GM18870 (cell line): ENCODE results near the gene PPP2R3C.
"Not testable (repeated sequence)": the region's sequence is repeated elsewhere in the genome, so short reads cannot be mapped to it uniquely, and the experiment has no call there.

ENCODE experiments used
- ATAC-seq: cut with Tn5 transposase; IDR thresholded peaks from one replicate; pipeline ENCODE4 v1.9.1; 2021; ENCODE audit warnings: moderate library complexity; ENCODE audit not compliant: unreplicated experiment

PPP2R3C gene

DNA sequence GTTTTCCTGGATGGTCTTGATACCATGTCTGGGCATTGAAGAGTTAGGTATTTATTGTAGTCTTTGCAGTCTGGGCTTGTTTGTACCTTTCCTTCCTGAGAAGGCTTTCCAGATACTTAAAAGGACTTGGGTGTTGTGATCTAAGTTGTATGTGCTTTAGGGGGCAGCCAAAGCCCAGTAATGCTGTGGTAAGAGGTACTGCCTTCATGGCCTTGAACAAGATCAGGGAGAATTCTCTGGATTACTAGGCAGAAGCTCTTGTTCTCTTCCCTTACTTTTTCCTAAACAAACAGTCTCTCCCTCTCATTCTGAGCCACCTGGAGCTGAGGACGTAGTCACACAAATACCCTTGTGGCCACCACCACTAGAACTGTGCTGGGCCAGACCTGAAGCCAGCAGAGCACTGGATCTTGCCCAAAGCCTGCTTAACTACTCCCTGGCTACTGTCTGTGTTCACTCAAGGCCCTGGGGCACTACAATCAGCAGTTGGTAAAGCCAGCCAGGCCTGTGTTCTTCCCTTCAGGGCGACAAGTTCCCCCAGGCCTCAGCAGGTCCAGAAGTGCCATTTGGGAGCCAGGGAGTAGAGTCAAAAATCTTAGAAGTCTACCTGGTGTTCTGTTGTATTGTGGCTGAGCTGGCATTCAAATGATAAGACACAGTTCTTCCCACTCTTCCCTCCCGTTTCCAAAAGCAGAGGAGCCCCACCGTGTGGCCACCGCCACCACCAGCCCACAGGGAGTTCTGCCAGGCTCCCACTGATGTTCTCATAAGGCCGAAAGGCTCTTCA lies 11.9 kb upstream of the PPP2R3C start:
- no peak for ATAC-seq

GRCh38 chr14:35124127-35124526 lies 2.3 kb upstream of the PPP2R3C start:
- ATAC-seq, result no peak

- no peak for ATAC-seq
Measured at GRCh38 chr14:35123388-35123703, 1.6 kb upstream of the PPP2R3C start.

- no peak for ATAC-seq
Measured at GRCh38 chr14:35122696-35123387, 1.1 kb upstream of the PPP2R3C start.

DNA sequence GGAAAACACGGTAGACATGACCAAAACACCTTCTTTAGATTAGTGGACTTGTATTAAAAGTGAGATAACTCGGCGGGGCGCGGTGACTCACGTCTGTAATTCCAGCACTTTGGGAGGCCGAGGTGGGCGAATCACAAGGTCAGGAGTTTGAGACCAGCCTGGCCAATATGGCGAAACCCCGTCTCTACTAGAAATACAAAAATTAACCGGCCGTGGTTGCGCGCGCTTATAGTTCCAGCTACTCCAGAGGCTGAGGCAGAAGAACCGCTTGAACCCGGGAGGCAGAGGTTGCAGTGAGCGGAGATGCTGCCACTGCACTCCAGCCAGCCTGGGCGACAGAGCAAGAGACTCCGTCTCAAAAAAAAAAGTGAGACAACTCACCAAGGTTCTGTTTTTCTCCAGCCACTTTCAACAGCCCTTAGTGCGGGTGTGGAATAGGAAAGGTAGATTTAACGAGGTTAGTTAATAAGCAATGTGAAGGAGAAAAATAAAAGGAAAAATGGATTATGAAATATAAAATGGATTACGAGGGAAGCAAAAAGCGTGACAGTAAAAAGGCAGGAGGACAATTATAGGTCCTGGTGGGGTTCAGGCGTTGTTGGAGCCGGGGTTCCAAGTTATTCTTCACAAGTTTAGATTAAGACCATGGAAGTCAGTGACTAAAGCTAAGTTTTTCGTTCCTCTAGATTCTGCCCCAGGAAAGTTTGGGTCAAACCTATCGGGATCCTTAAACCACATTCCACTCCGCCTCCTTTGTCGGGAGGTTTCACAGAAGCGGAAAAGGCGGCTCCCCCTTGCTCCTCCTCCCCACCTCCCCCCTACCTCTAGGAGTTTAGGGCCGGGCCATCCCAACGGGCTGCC lies 534 bp downstream of the PPP2R3C start:
- no peak for ATAC-seq

DNA sequence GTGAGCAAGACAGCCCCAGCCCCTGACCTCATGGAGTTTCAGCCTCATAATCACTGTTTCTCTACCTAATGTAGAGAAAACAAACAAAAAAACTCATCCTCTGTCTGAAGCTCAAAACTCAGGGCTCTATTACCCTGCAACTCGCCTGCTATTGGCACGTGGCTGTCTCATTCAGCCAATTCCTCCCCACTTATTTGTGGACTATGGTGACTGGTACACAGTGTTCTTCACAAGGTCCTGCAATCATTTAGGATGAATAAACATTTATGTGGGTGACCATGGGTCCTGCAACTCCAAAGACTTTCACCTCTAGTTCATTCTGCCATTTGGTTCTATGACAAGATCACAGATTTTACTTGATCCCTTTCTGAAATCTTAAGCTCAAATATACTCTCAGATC lies 4.7 kb downstream of the PPP2R3C start:
- no peak for ATAC-seq

- ATAC-seq, result no peak
Measured at GRCh38 chr14:35116242-35116641, 5.5 kb downstream of the PPP2R3C start.

DNA sequence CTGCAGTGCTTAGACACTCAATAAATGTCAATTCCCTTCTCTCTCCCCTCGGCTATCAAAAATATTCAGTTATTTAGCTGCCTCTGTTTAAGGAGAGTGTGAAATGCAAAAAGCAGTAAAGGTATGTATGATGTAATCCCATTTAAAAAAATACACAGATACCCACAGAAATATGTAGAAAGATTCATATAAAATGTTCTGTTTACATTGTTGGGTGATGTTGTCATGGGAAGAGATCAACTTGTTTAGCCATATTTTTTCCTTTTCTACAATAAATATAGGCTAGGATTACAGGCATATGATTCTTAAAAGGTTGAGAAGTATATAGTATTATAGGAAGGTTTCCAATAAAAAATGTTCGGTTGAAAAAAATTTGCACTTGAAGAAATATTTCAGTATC lies 7.8 kb downstream of the PPP2R3C start:
- no peak for ATAC-seq

DNA sequence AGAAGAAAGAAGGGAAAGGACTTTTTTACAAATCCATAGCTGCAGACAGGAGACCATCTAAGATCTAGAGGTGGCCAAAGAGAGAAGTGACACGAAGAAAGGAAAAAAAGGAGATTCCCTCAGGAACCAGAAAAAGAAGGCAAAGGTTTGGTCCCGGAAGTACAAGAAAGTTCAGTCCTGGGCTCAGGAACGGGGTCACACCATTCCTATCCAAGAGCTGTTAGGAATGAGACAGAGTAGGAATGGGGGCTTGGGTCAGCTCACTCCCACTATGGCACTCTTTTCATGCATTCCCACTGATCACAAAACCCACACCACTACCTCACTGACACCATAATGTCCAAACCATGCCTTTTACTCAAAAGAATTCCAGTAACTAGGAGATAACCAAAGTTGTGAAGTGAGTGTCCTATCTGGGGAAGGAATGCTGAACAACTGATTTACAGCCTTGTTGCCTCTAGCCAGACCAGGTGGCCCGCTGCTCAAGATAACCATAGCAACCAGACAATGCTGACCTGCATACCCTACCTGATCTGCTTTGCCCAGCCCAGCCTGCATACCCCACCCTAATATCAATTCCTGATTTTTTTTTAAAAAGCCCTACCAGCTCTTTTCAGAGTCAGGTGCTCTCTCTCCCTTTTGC lies 8.4 kb downstream of the PPP2R3C start:
- ATAC-seq, result no peak

DNA sequence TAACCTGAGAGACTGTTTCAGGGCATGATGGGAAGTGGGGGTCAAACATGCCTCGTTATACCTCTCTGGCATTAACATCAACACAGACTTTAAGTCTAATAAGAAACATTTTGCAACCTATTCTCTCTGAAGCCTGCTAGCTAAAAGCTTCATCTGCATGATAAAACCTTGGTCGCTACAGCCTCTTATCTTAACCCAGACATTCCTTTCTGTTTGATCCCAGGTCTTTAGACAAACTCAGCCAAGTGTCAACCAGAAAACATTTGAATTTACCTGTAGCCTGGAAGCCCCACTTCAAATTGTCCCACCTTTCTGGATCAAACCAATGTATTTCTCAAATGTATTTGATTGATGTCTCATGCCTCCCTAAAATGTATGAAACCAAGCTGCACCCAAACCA lies 9.1 kb downstream of the PPP2R3C start:
- no peak for ATAC-seq

GRCh38 chr14:35107866-35108265 lies 13.9 kb downstream of the PPP2R3C start:
- no peak for ATAC-seq

- not testable (repeated sequence) for ATAC-seq
Measured at GRCh38 chr14:35094645-35095044, 27.1 kb downstream of the PPP2R3C start.

- no peak for ATAC-seq
Measured at GRCh38 chr14:35088514-35088913, 33.3 kb downstream of the PPP2R3C start.

DNA sequence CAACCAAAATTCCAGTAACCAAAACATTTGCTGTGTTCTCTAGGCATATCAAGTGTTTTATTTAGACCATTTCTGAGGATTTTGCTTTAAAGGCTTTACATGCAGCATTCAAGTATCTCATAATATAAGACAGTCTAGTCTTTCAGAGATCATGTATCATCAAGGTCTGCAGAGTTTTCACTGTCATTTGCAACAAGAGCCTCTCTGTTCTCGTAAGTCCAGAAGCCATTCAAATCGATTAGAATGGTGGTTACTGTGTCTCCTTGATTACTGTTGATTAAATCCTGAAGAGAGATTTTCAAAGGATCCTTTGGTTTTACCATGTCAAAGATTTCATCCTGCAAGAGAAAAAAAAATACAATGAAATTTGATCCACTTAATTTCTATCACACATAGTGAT lies 36.3 kb downstream of the PPP2R3C start:
- ATAC-seq, result no peak

DNA sequence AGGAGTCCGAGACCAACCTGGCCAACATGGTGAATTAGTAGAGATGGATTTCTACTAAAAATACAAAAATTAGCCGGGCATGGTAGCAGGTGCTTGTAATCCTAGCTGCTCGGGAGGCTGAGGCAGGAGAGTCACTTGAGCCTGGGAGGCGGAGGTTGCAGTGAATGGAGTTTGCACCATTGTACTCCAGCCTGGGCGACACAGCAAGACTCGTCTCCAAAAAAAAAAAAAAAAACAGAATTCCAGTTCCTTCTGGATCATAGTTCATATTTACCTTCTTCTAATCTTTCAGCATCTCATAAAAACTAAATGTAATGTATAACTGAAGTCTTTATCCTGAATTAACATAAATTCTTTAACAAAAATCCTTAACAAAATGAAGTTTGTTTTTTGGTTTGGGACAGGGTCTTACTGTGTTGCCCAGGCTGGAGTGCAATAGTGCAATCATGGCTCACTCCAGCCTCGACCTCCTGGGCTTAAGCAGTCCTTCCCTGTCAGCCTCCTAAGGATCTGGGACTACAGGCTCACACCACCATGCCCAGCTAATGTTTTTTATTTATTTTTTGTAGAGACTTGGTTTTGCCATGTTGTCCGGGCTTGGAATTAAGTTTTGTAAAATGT lies 38.1 kb downstream of the PPP2R3C start:
- ATAC-seq, result no peak

DNA sequence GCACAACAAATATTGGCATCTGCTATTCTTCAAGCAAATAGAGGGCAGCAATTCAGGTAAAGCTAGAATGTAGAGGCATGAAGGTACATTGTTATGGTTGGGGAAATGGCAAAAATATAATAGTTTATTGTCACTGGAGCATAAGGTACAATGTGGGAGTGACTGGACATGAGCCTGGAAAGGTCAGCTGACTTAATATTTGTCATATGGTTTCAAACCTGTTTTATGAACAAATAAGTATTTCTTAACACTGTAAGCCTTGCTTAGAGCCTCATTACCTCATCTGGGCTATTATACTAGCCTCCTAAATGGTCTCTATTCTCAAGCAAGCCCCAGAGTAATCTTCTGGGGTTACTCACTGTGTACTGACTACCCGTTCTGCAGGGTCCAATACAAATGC lies 42.0 kb downstream of the PPP2R3C start:
- no peak for ATAC-seq

GRCh38 chr14:35078082-35078481 lies 43.7 kb downstream of the PPP2R3C start:
- ATAC-seq, result no peak

DNA sequence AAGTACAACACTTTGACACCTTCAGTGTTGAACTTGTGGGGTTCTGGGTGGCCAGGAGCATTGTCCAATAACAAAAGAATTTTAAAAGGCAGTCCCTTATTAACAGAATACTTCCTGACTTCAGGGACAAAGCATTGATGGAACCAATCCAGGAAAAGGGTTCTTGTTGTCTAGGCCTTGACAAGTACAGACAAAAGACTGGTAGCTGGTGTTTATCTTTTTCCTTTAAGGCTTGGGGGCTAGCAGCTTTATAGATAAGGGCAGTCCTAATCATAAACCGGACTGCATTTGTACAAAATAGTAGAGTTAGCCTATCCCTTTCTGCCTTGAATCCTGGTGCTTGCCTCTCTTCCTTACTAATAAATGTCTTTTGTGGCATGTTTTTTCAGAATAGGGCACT lies 48.3 kb downstream of the PPP2R3C start:
- no peak for ATAC-seq

- ATAC-seq, result no peak
Measured at GRCh38 chr14:35072226-35072625, 49.6 kb downstream of the PPP2R3C start.

DNA sequence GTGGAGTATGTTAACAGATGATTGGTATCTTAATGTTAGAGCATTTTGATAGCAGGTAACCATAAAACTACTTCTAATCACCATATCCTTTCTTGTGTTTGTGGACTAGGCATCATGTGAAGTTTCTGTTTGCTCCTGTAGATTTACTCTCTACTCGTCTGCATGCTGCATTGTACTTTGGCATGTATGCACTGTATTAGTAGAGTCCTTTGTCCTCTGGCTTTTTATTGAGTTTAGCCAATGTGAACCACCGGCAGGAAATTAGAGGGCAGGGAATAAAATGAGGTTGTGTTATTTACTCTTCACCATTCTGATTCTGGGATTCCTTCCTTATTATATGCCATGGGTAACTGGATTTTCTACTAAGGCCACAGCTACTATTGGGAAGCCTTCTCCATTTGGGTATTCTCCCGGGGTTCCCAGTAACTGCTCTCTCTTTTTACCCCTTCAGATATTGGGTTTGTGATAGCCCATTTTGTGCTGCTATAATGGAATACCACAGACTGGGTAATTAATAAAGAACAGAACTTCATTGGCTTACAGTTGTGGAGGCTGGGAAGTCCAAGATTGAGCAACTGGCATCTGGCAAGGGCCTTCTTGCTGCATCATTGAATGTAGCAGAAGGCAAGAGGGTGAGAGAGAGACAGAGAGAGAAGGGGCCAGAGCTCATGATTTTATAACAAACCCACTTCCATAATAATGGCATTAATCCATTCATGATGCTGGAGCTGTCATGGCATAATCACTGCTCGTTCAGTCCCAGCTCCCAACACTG lies 53.4 kb downstream of the PPP2R3C start:
- ATAC-seq, result no peak
